Measurements from ENCODE around the gene MRTFA. TPM values are rescaled to one million over a fixed set of nuclear protein-coding genes. Genes with fewer than 3 reads are reported as not detected.

Gene MRTFA
- total and polyA plus RNA-seq, 3 donors from 2014 or later = 59.5 to 162 (median 158) TPM

DNA sequence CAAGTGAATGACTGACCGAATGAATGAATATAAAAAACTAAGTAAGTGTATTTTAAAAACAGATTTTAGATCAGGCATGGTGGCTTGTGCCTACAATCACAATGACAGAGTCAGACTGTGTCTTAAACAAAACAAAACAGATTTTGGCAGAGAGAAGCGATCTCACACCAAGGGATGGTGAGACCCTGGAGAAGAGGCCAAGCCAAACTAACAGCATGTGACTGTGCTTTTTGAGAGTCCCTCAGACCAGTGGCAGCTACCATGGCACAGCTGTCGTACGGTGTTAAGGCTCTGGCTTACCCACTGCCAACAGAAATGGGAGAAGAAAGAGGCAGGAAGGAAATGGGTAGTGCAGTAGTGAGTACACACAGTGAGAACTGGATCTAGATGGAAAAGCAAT lies 205.5 kb downstream of the MRTFA start:
- TF ChIP-seq CTCF (IDR thresholded peaks at IDR 0.05) (no peak), POLR2A (IDR thresholded peaks at IDR 0.05) (no peak)
- H3K36me3 ChIP-seq (ENCODE audit: low read depth, missing control alignments) = no peaks in the 10 kb centered on the region
- no peaks in the 10 kb centered on the region for H3K27me3 ChIP-seq
- H3K27ac ChIP-seq = no peak overlapping the region
- H3K4me3 ChIP-seq = no peak overlapping the region
- DNase-seq = no peak
- peaks cover 11% of the 10 kb centered on the region for H3K4me1 ChIP-seq
- intact Hi-C loops (cut with DNase I; ENCODE audit: low total_unique reads) = no loop called here
- no peaks in the 10 kb centered on the region for H3K9me3 ChIP-seq
- WGBS, 2 donors = 88 to 95% methylated on average over 4 of the region's 4 CpGs

GRCh38 chr22:40429481-40429880 lies 207.0 kb downstream of the MRTFA start:
- no peak overlapping the region for H3K27ac ChIP-seq
- DNase-seq = no peak

DNA sequence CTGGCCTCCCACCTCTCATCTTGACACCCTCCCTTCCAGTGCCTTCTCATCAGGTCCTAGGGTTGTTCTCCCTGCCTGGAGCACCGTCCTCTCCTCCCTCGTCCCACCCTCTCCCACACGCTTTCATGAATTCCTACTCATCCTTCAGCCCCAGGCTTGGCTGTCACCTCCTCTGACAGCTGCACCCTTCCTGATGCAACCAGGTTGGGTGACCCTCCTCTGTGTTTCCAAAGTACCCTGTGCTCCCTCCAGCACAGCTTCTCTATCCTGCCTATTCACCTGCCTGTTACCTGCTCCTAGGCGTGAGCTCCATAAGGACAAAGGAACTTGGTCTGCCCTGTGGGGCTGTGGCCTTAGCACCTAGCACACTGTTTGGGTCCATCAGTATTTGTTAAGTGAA lies 207.7 kb downstream of the MRTFA start:
- TF ChIP-seq CTCF (IDR thresholded peaks at IDR 0.05) (no peak), POLR2A (IDR thresholded peaks at IDR 0.05) (no peak)
- Histone ChIP-seq H3K27ac (no peak overlapping the region), H3K4me3 (no peak overlapping the region), H3K9me3 (no peaks in the 10 kb centered on the region), H3K27me3 (no peaks in the 10 kb centered on the region), H3K4me1 (peaks cover 10% of the 10 kb centered on the region), H3K36me3 (ENCODE audit: low read depth, missing control alignments) (no peaks in the 10 kb centered on the region)
- WGBS, 2 donors = 89 to 94% methylated on average over 4 of the region's 4 CpGs
- DNase-seq = no peak
- intact Hi-C loops (cut with DNase I; ENCODE audit: low total_unique reads) = no loop called here

More at GRCh38 chr22:40429481-40429880, 207.0 kb downstream of the MRTFA start:
- Histone ChIP-seq H3K36me3 (ENCODE audit: low read depth, missing control alignments) (no peaks in the 10 kb centered on the region), H3K9me3 (no peaks in the 10 kb centered on the region), H3K27me3 (no peaks in the 10 kb centered on the region), H3K4me1 (peaks cover 10% of the 10 kb centered on the region), H3K4me3 (no peak overlapping the region)
- TF ChIP-seq POLR2A (IDR thresholded peaks at IDR 0.05) (no peak), CTCF (IDR thresholded peaks at IDR 0.05) (no peak)
- intact Hi-C loops (cut with DNase I; ENCODE audit: low total_unique reads) = no loop called here
- WGBS, 2 donors = 92 to 100% methylated on average over 1 to 4 of the region's 4 CpGs

GRCh38 chr22:40426594-40427333 lies 209.8 kb downstream of the MRTFA start:
- H3K27me3 ChIP-seq = no peaks in the 10 kb centered on the region
- H3K36me3 ChIP-seq (ENCODE audit: low read depth, missing control alignments) = no peaks in the 10 kb centered on the region
- 90 to 95% methylated on average over 8 to 9 of the region's 9 CpGs for WGBS, 2 donors
- H3K4me1 ChIP-seq = peaks cover under 1% of the 10 kb centered on the region
- intact Hi-C loops (cut with DNase I; ENCODE audit: low total_unique reads) = no loop called here
- TF ChIP-seq POLR2A (IDR thresholded peaks at IDR 0.05) (no peak), CTCF (IDR thresholded peaks at IDR 0.05) (no peak)
- no peak overlapping the region for H3K4me3 ChIP-seq
- no peaks in the 10 kb centered on the region for H3K9me3 ChIP-seq
- H3K27ac ChIP-seq = no peak overlapping the region
- no peak for DNase-seq

- Histone ChIP-seq H3K36me3 (ENCODE audit: low read depth, missing control alignments) (no peaks in the 10 kb centered on the region), H3K4me1 (no peaks in the 10 kb centered on the region), H3K27ac (no peak overlapping the region), H3K4me3 (no peak overlapping the region), H3K27me3 (no peaks in the 10 kb centered on the region), H3K9me3 (no peaks in the 10 kb centered on the region)
- intact Hi-C loops (cut with DNase I; ENCODE audit: low total_unique reads) = no loop called here
- no peak for TF ChIP-seq CTCF (IDR thresholded peaks at IDR 0.05)
- TF ChIP-seq POLR2A (IDR thresholded peaks at IDR 0.05) = no peak
- DNase-seq = no peak
- 69 to 70% methylated on average over 5 of the region's 5 CpGs for WGBS, 2 donors
These were observed 211.4 kb downstream of the MRTFA start for GRCh38 chr22:40425082-40425481.
